ENCODE data around the gene ASAP3. TPM values are rescaled to one million over a fixed set of nuclear protein-coding genes. Genes with fewer than 3 reads are reported as not detected.

The ASAP3 gene
- total RNA-seq, 1 experiment from 2014 or later: 17.6 TPM

GRCh38 chr1:23422241-23422877 is 61.6 kb downstream of the ASAP3 start:
- no peaks in the 10 kb centered on the region for H3K36me3 ChIP-seq (ENCODE audit: low read depth)
- intact Hi-C loops (cut with micrococcal nuclease; ENCODE audit: unreplicated experiment): no loop called here
- CTCF ChIA-PET: interaction anchor here (0.7 kb wide), 1 partner anchor 115 kb away, joined by 3 read pairs; no protein-coding TSS in a partner anchor

GRCh38 chr1:23421753-23422240 is 62.2 kb downstream of the ASAP3 start:
- Histone ChIP-seq H3K79me2 (ENCODE audit: low read depth) (no peaks in the 10 kb centered on the region), H4K20me1 (ENCODE audit: insufficient read depth) (no peaks in the 10 kb centered on the region), H3K9me2 (ENCODE audit: insufficient read depth) (no peaks in the 10 kb centered on the region), H3K4me1 (replicated peaks; ENCODE audit: insufficient read depth) (no peaks in the 10 kb centered on the region), H3K27me3 (ENCODE audit: insufficient read depth, low read depth) (no peaks in the 10 kb centered on the region), H3K9me3 (ENCODE audit: insufficient read depth, low read depth) (no peaks in the 10 kb centered on the region), H2AFZ (no peak overlapping the region), H3K36me3 (ENCODE audit: low read depth) (no peaks in the 10 kb centered on the region), H3K4me2 (no peak overlapping the region), H3K27ac (no peak overlapping the region), H3K4me3 (no peak overlapping the region), H3F3A (ENCODE audit: insufficient read depth, low read depth) (0 out of 2 replicates have a peak, but pooled peaks cover 2% of the 10 kb centered on the region)
- TF ChIP-seq EZH2 (IDR thresholded peaks at IDR 0.05; ENCODE audit: low read depth): no peak
- no peak for TF ChIP-seq CTCF (conservative IDR thresholded peaks at IDR 0.05)
- intact Hi-C loops (cut with micrococcal nuclease; ENCODE audit: unreplicated experiment): no loop called here
- ChIA-PET CTCF (interaction anchor here (0.7 kb wide), 1 partner anchor 114 kb away, joined by 3 read pairs; no protein-coding TSS in a partner anchor), POLR2A (ENCODE audit: unreplicated experiment) (interaction anchor here (0.6 kb wide), 1 partner anchor 133 kb away, joined by 4 read pairs; no protein-coding TSS in a partner anchor)
- no TSS peak for BruUV-seq (replicated peaks)
- DNase-seq: no peak

More at GRCh38 chr1:23422241-23422877, 61.6 kb downstream of the ASAP3 start:
- Histone ChIP-seq H3K4me2 (no peak overlapping the region), H3K4me1 (replicated peaks; ENCODE audit: insufficient read depth) (no peaks in the 10 kb centered on the region), H3K27me3 (ENCODE audit: insufficient read depth, low read depth) (no peaks in the 10 kb centered on the region), H3K4me3 (no peak overlapping the region), H3K9me2 (ENCODE audit: insufficient read depth) (no peaks in the 10 kb centered on the region), H3F3A (ENCODE audit: insufficient read depth, low read depth) (0 out of 2 replicates have a peak, but pooled peaks cover 2% of the 10 kb centered on the region), H4K20me1 (ENCODE audit: insufficient read depth) (no peaks in the 10 kb centered on the region), H3K9me3 (ENCODE audit: insufficient read depth, low read depth) (no peaks in the 10 kb centered on the region), H3K79me2 (ENCODE audit: low read depth) (no peaks in the 10 kb centered on the region), H3K27ac (no peak overlapping the region), H2AFZ (no peak overlapping the region)
- TF ChIP-seq CTCF (conservative IDR thresholded peaks at IDR 0.05) (no peak), EZH2 (IDR thresholded peaks at IDR 0.05; ENCODE audit: low read depth) (no peak)
- no peak for DNase-seq
- BruUV-seq (replicated peaks): no TSS peak
- POLR2A ChIA-PET (ENCODE audit: unreplicated experiment): interaction anchor here (0.6 kb wide), 1 partner anchor 132 kb away, joined by 4 read pairs; no protein-coding TSS in a partner anchor

GRCh38 chr1:23421343-23421742 is 62.6 kb downstream of the ASAP3 start:
- no peak for DNase-seq
- H3K4me3 ChIP-seq: no peak overlapping the region
- H3F3A ChIP-seq (ENCODE audit: insufficient read depth, low read depth): 0 out of 2 replicates have a peak, but pooled peaks cover 2% of the 10 kb centered on the region
- no peaks in the 10 kb centered on the region for H3K27me3 ChIP-seq (ENCODE audit: insufficient read depth, low read depth)
- no peaks in the 10 kb centered on the region for H3K9me3 ChIP-seq (ENCODE audit: insufficient read depth, low read depth)
- CTCF ChIA-PET: interaction anchor here (0.7 kb wide), 1 partner anchor 114 kb away, joined by 3 read pairs; no protein-coding TSS in a partner anchor
- no peak overlapping the region for H2AFZ ChIP-seq
- no peak overlapping the region for H3K4me2 ChIP-seq
- BruUV-seq (replicated peaks): no TSS peak
- H3K4me1 ChIP-seq (replicated peaks; ENCODE audit: insufficient read depth): no peaks in the 10 kb centered on the region
- H3K36me3 ChIP-seq (ENCODE audit: low read depth): no peaks in the 10 kb centered on the region
- H3K27ac ChIP-seq: no peak overlapping the region
- intact Hi-C loops (cut with micrococcal nuclease; ENCODE audit: unreplicated experiment): no loop called here
- no peaks in the 10 kb centered on the region for H3K79me2 ChIP-seq (ENCODE audit: low read depth)
- POLR2A ChIA-PET (ENCODE audit: unreplicated experiment): no interaction called here
- H4K20me1 ChIP-seq (ENCODE audit: insufficient read depth): no peaks in the 10 kb centered on the region
- H3K9me2 ChIP-seq (ENCODE audit: insufficient read depth): no peaks in the 10 kb centered on the region
- no peak for TF ChIP-seq EZH2 (IDR thresholded peaks at IDR 0.05; ENCODE audit: low read depth)
- TF ChIP-seq CTCF (conservative IDR thresholded peaks at IDR 0.05): no peak
